NT2/D1 (cell line): ENCODE measurements around the gene RGS9.

ENCODE experiments used
- DNase-seq: peaks from one replicate; pipeline ENCODE4 v3.0.0-alpha.2; 2011; ENCODE audit warnings: low read depth, low spot score
- H3K27me3 ChIP-seq: 2 replicates; pipeline ENCODE4 v1.6.0; 2011; ENCODE audit warnings: mild to moderate bottlenecking; ENCODE audit not compliant: insufficient read length, insufficient read depth
- H3K36me3 ChIP-seq: 2 replicates; pipeline ENCODE4 v1.6.1; 2011; ENCODE audit warnings: mild to moderate bottlenecking, low read length, mixed read lengths; ENCODE audit not compliant: insufficient read depth, insufficient read length
- H3K4me1 ChIP-seq: 2 replicates; pipeline ENCODE4 v1.5.1; 2011; ENCODE audit not compliant: insufficient read depth, insufficient read length
- H3K4me3 ChIP-seq: 2 replicates; pipeline ENCODE4 v1.5.1; 2011; ENCODE audit warnings: low read depth; ENCODE audit not compliant: insufficient read length
- H3K9ac ChIP-seq: 2 replicates; pipeline ENCODE4 v1.6.0; 2011; ENCODE audit warnings: low read depth; ENCODE audit not compliant: insufficient read length
- H3K9me3 ChIP-seq: 2 replicates; pipeline ENCODE4 v1.5.1; 2011; ENCODE audit warnings: mild to moderate bottlenecking, low read length; ENCODE audit not compliant: insufficient read depth
- SUZ12 ChIP-seq: IDR thresholded peaks from 2 replicates; pipeline ENCODE4 v1.6.1; 2011; ENCODE audit not compliant: insufficient read length, insufficient read depth; ENCODE audit errors: extremely low read depth
- YY1 ChIP-seq: IDR thresholded peaks from 2 replicates; pipeline ENCODE4 v1.6.1; 2011; ENCODE audit not compliant: insufficient read length, insufficient read depth
- ZNF274 ChIP-seq: IDR thresholded peaks from 2 replicates; pipeline ENCODE4 v1.6.1; 2011; ENCODE audit warnings: mild to moderate bottlenecking, low read depth, low read length

The RGS9 gene

GRCh38 chr17:65147955-65148354 lies 10.8 kb downstream of the RGS9 start:
- Histone ChIP-seq H3K4me1 (peaks cover 5% of the 10 kb centered on the region), H3K4me3 (no peak overlapping the region), H3K9ac (no peak overlapping the region), H3K9me3 (no peaks in the 10 kb centered on the region), H3K36me3 (no peaks in the 10 kb centered on the region), H3K27me3 (no peaks in the 10 kb centered on the region)
- no peak for DNase-seq
- TF ChIP-seq YY1, result no peak
- no peak for TF ChIP-seq SUZ12
- TF ChIP-seq ZNF274, result no peak

- H3K4me3 ChIP-seq, result no peak overlapping the region
- H3K4me1 ChIP-seq, result peaks cover 7% of the 10 kb centered on the region
- no peaks in the 10 kb centered on the region for H3K27me3 ChIP-seq
- H3K9ac ChIP-seq, result no peak overlapping the region
- DNase-seq, result no peak
- TF ChIP-seq YY1 (no peak), ZNF274 (no peak), SUZ12 (no peak)
- H3K36me3 ChIP-seq, result no peaks in the 10 kb centered on the region
- no peaks in the 10 kb centered on the region for H3K9me3 ChIP-seq
These were observed 17.8 kb downstream of the RGS9 start for GRCh38 chr17:65154770-65155589.

GRCh38 chr17:65155622-65156021 lies 18.5 kb downstream of the RGS9 start:
- Histone ChIP-seq H3K36me3 (no peaks in the 10 kb centered on the region), H3K4me3 (no peak overlapping the region), H3K27me3 (no peaks in the 10 kb centered on the region), H3K4me1 (peaks cover 7% of the 10 kb centered on the region), H3K9ac (no peak overlapping the region), H3K9me3 (no peaks in the 10 kb centered on the region)
- TF ChIP-seq ZNF274, result no peak
- TF ChIP-seq SUZ12, result no peak
- TF ChIP-seq YY1, result no peak
- DNase-seq, result no peak

- no peak for TF ChIP-seq YY1
- TF ChIP-seq SUZ12, result no peak
- TF ChIP-seq ZNF274, result no peak
- Histone ChIP-seq H3K9ac (no peak overlapping the region), H3K27me3 (no peaks in the 10 kb centered on the region), H3K9me3 (no peaks in the 10 kb centered on the region), H3K4me3 (no peak overlapping the region), H3K4me1 (peaks cover 7% of the 10 kb centered on the region), H3K36me3 (no peaks in the 10 kb centered on the region)
- no peak for DNase-seq
These were observed 19.1 kb downstream of the RGS9 start for GRCh38 chr17:65156185-65156834.

- Histone ChIP-seq H3K4me1 (peaks cover 7% of the 10 kb centered on the region), H3K4me3 (no peak overlapping the region)
- DNase-seq, result no peak
These were observed 19.8 kb downstream of the RGS9 start for GRCh38 chr17:65156835-65157565.

GRCh38 chr17:65158041-65158440 lies 20.9 kb downstream of the RGS9 start:
- Histone ChIP-seq H3K36me3 (no peaks in the 10 kb centered on the region), H3K4me1 (peaks cover 7% of the 10 kb centered on the region), H3K9me3 (no peaks in the 10 kb centered on the region), H3K27me3 (no peaks in the 10 kb centered on the region), H3K9ac (no peak overlapping the region), H3K4me3 (no peak overlapping the region)
- DNase-seq, result no peak
- TF ChIP-seq ZNF274 (no peak), YY1 (no peak), SUZ12 (no peak)

More at GRCh38 chr17:65156835-65157565, 19.8 kb downstream of the RGS9 start:
- TF ChIP-seq ZNF274 (no peak), YY1 (no peak)
- H3K9me3 ChIP-seq, result no peaks in the 10 kb centered on the region
- H3K36me3 ChIP-seq, result no peaks in the 10 kb centered on the region
- no peaks in the 10 kb centered on the region for H3K27me3 ChIP-seq
- no peak overlapping the region for H3K9ac ChIP-seq

- H3K4me3 ChIP-seq, result no peak overlapping the region
- peaks cover 7% of the 10 kb centered on the region for H3K4me1 ChIP-seq
- H3K9me3 ChIP-seq, result no peaks in the 10 kb centered on the region
- no peak overlapping the region for H3K9ac ChIP-seq
- DNase-seq, result no peak
- H3K27me3 ChIP-seq, result no peaks in the 10 kb centered on the region
- no peak for TF ChIP-seq SUZ12
- TF ChIP-seq ZNF274, result no peak
- no peak for TF ChIP-seq YY1
- H3K36me3 ChIP-seq, result no peaks in the 10 kb centered on the region
These were observed 21.5 kb downstream of the RGS9 start for GRCh38 chr17:65158622-65159021.
